Panc1 (cell line): ENCODE results near the gene CATSPERB. TPM values are rescaled to one million over a fixed set of nuclear protein-coding genes. Genes with fewer than 3 reads are reported as not detected.
"Not testable (repeated sequence)": the region's sequence is repeated elsewhere in the genome, so short reads cannot be mapped to it uniquely, and the experiment has no call there.

Experiments used
- ATAC-seq: fragments of 200-7000 bp; cut with Tn5 transposase; 2 replicates; pipeline ENCODE4 v1.9.1; 2020; ENCODE audit warnings: mild to moderate bottlenecking, moderate library complexity
- BruUV-seq: library from RNA; stranded (reverse); fragments of 400-500 nt; replicated peaks from 2 replicates; lab custom pipeline; 2021; lab: Mats Ljungman, UMichigan
- CTCF ChIA-PET: fragments of 300-600 bp; sonication (Branson Sonifier 250); formaldehyde crosslinking; loops from one replicate; lab custom pipeline; 2022; ENCODE audit warnings: antibody characterized with exemption; lab: Charles Lee
- POLR2A ChIA-PET: fragments of 300-600 bp; sonication (Branson Sonifier 250); formaldehyde crosslinking; loops from one replicate; lab custom pipeline; 2022; ENCODE audit warnings: antibody characterized with exemption; lab: Charles Lee
- DNase-seq: peaks from one replicate; pipeline ENCODE4 v3.0.0-alpha.2; 2010; ENCODE audit warnings: low read depth, low spot score
- H3K27ac ChIP-seq: 2 replicates; pipeline ENCODE4 v1.5.1; 2011; ENCODE audit warnings: mild to moderate bottlenecking, low read length, inconsistent platforms
- H3K27me3 ChIP-seq: fragments of 200-500 bp; sonication (Bioruptor generic); 2 replicates; pipeline ENCODE4 v1.6.0; 2014; ENCODE audit warnings: low read length, inconsistent platforms; ENCODE audit not compliant: control insufficient read depth, insufficient read depth
- H3K36me3 ChIP-seq: fragments of 200-500 bp; sonication (Bioruptor generic); 2 replicates; pipeline ENCODE4 v1.5.1; 2014; ENCODE audit warnings: inconsistent platforms, mild to moderate bottlenecking, low read length, moderate library complexity; ENCODE audit not compliant: control insufficient read depth, insufficient read depth
- H3K4me1 ChIP-seq: 2 replicates; pipeline ENCODE4 v1.5.1; 2011; ENCODE audit warnings: inconsistent platforms, mild to moderate bottlenecking, low read length, moderate library complexity; ENCODE audit not compliant: control insufficient read depth, insufficient read depth
- H3K4me3 ChIP-seq, 2 experiments: 2 replicates each; pipeline ENCODE4 v1.5.1; 2011 to 2012; ENCODE audit warnings: low read depth in 2 of 2, low read length in 2 of 2, mild to moderate bottlenecking in 2 of 2, inconsistent platforms in 1 of 2, moderate library complexity in 1 of 2
- H3K9me3 ChIP-seq: fragments of 200-500 bp; sonication (Bioruptor generic); 2 replicates; pipeline ENCODE4 v1.5.1; 2014; ENCODE audit warnings: low read depth, mild to moderate bottlenecking, inconsistent platforms, low read length, moderate library complexity; ENCODE audit not compliant: control insufficient read depth, insufficient read depth
- POLR2AphosphoS5 ChIP-seq: IDR thresholded peaks from 2 replicates; pipeline ENCODE4 v1.6.1; 2012; ENCODE audit warnings: mild to moderate bottlenecking, low read depth, low read length, moderate library complexity
- REST ChIP-seq, 2 experiments: IDR thresholded peaks; 2 replicates each; pipeline ENCODE4 v1.6.1; 2011 to 2012; ENCODE audit warnings: low read depth in 2 of 2, control low read depth in 1 of 2, low read length in 1 of 2, mild to moderate bottlenecking in 1 of 2, moderate library complexity in 1 of 2; ENCODE audit not compliant: insufficient read depth in 1 of 2
- SIN3A ChIP-seq: IDR thresholded peaks from 2 replicates; pipeline ENCODE4 v1.6.1; 2012; ENCODE audit warnings: low read depth, mild to moderate bottlenecking, low read length, moderate library complexity, borderline replicate concordance; ENCODE audit not compliant: insufficient read depth
- TCF7L2 ChIP-seq: IDR thresholded peaks from 2 replicates; pipeline ENCODE4 v1.6.1; 2011; ENCODE audit warnings: mild to moderate bottlenecking, low read depth, low read length, inconsistent platforms
- in situ Hi-C: cut with HindIII; loops from 2 replicates; pipeline ENCODE4 v1.10.0; 2016; ENCODE audit warnings: low sequenced_read_pairs, low pct_unique_long_range_greater_than_20kb
- intact Hi-C: fragments of 100-400 bp; cut with micrococcal nuclease; formaldehyde crosslinking; loops from one replicate; pipeline ENCODE4 v1.10.0; 2022; ENCODE audit not compliant: unreplicated experiment
- total RNA-seq: library from RNA; stranded (reverse); gene quantifications from one replicate; pipeline ENCODE4 v1.2.1, GENCODE V29; 2021; ENCODE audit not compliant: unreplicated experiment
- TF ChIP-seq, protein P1 (sequence below): fragments of 450-650 bp; IDR thresholded peaks from 2 replicates; pipeline ENCODE4 v1.5.1; 2017; ENCODE audit warnings: mild to moderate bottlenecking

Gene CATSPERB
- total RNA-seq, 1 experiment from 2014 or later, result not detected

GRCh38 chr14:91545946-91546716 lies 185.8 kb downstream of the CATSPERB start:
- BruUV-seq, result no TSS peak
- ATAC-seq, result no peak
- ChIA-PET POLR2A (no interaction called here), CTCF (no interaction called here)
- Histone ChIP-seq H3K27ac (no peak overlapping the region), H3K4me3 (no peak overlapping the region), H3K9me3 (no peaks in the 10 kb centered on the region), H3K27me3 (no peaks in the 10 kb centered on the region), H3K36me3 (no peaks in the 10 kb centered on the region), H3K4me1 (no peaks in the 10 kb centered on the region)
- no peak for TF ChIP-seq POLR2AphosphoS5
- no peak for TF ChIP-seq SIN3A
- TF ChIP-seq REST (IDR thresholded peaks at IDR 0.05; ENCODE audit: insufficient read depth in 1 of 2, low read depth in 2 of 2, low read length in 1 of 2), result no peak
- TF ChIP-seq, protein P1, sequence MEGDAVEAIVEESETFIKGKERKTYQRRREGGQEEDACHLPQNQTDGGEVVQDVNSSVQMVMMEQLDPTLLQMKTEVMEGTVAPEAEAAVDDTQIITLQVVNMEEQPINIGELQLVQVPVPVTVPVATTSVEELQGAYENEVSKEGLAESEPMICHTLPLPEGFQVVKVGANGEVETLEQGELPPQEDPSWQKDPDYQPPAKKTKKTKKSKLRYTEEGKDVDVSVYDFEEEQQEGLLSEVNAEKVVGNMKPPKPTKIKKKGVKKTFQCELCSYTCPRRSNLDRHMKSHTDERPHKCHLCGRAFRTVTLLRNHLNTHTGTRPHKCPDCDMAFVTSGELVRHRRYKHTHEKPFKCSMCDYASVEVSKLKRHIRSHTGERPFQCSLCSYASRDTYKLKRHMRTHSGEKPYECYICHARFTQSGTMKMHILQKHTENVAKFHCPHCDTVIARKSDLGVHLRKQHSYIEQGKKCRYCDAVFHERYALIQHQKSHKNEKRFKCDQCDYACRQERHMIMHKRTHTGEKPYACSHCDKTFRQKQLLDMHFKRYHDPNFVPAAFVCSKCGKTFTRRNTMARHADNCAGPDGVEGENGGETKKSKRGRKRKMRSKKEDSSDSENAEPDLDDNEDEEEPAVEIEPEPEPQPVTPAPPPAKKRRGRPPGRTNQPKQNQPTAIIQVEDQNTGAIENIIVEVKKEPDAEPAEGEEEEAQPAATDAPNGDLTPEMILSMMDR, result no peak
- no peak for TF ChIP-seq TCF7L2
- intact Hi-C loops, result no loop called here
- in situ Hi-C loops, result no loop called here
- no peak for DNase-seq

GRCh38 chr14:91545204-91545603 lies 186.7 kb downstream of the CATSPERB start:
- no peaks in the 10 kb centered on the region for H3K27me3 ChIP-seq
- CTCF ChIA-PET, result no interaction called here
- no peak overlapping the region for H3K4me3 ChIP-seq
- no peaks in the 10 kb centered on the region for H3K9me3 ChIP-seq
- POLR2A ChIA-PET, result no interaction called here
- intact Hi-C loops, result no loop called here
- no peaks in the 10 kb centered on the region for H3K36me3 ChIP-seq
- in situ Hi-C loops, result no loop called here
- H3K27ac ChIP-seq, result no peak overlapping the region
- DNase-seq, result no peak
- no peak for ATAC-seq
- TF ChIP-seq POLR2AphosphoS5 (no peak), TCF7L2 (no peak)
- no TSS peak for BruUV-seq
- no peaks in the 10 kb centered on the region for H3K4me1 ChIP-seq

- intact Hi-C loops, result no loop called here
- BruUV-seq, result no TSS peak
- TF ChIP-seq REST (IDR thresholded peaks at IDR 0.05; ENCODE audit: insufficient read depth in 1 of 2, low read depth in 2 of 2, low read length in 1 of 2), result no peak
- H3K36me3 ChIP-seq, result no peaks in the 10 kb centered on the region
- H3K27me3 ChIP-seq, result no peaks in the 10 kb centered on the region; the same call in 1 of the 2 replicates
- ChIA-PET CTCF (no interaction called here), POLR2A (no interaction called here)
- no peak overlapping the region for H3K27ac ChIP-seq
- ATAC-seq (no peak), DNase-seq (no peak)
- no peak overlapping the region for H3K4me3 ChIP-seq
- in situ Hi-C loops, result no loop called here
- no peaks in the 10 kb centered on the region for H3K9me3 ChIP-seq
- H3K4me1 ChIP-seq, result no peaks in the 10 kb centered on the region
These were observed 195.6 kb downstream of the CATSPERB start for GRCh38 chr14:91536327-91536726.

DNA sequence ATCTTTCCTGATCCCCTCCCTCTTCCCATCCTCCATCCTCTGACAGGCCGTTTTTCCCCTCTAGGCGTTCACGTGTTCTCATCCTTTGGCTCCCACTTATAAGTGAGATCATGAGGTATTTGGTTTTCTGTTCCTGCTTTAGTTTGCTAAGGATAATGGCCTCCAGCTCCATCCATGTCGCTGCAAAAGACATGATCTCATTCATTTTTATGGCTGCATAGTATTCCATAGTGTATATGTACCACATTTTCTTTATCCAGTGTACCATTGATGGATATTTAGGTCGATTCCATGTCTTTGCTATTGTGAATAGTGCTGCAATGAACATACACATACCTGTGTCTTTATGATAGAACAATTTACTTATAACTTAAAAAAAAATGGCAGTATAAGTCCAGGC lies 197.8 kb downstream of the CATSPERB start:
- in situ Hi-C loops, H3K4me1 ChIP-seq, H3K4me3 ChIP-seq, H3K27ac ChIP-seq, intact Hi-C loops, CTCF ChIA-PET, H3K27me3 ChIP-seq, H3K9me3 ChIP-seq, DNase-seq, BruUV-seq, H3K36me3 ChIP-seq, ATAC-seq: not testable (repeated sequence)
- POLR2A ChIA-PET, result interaction anchor here (0.7 kb wide), 1 partner anchor 480 kb away, joined by 12 read pairs; no protein-coding TSS in a partner anchor
